K562 (cell line): Measurements from ENCODE around the gene ARMC12. TPM values are rescaled to one million over a fixed set of nuclear protein-coding genes. Genes with fewer than 3 reads are reported as not detected.

ENCODE experiments used
- ATAC-seq: fragments of 200-7000 bp; cut with Tn5 transposase; 3 replicates; pipeline ENCODE4 v1.9.1; 2020; ENCODE audit warnings: moderate library complexity
- BruUV-seq: library from RNA; stranded (reverse); fragments of 400-500 nt; replicated peaks from 2 replicates; lab custom pipeline; 2021; lab: Mats Ljungman, UMichigan
- CTCF ChIA-PET: fragments of 300-600 bp; formaldehyde crosslinking; extraction: SDS; loops from one replicate; lab custom pipeline; 2021; ENCODE audit warnings: low intra/inter-chr PET ratio; lab: Yijun Ruan, JAX
- POLR2A ChIA-PET: fragments of 300-600, 350-650 bp; sonication (Branson Sonifier 250); formaldehyde crosslinking; extraction: SDS; loops from one replicate; lab custom pipeline; 2021; ENCODE audit warnings: antibody characterized with exemption, inconsistent platforms; lab: Yijun Ruan, JAX
- DNase-seq, 4 experiments: peaks; one replicate each; pipeline versions ENCODE4 v3.0.0 to v3.0.0-alpha.2; 2011 to 2018; ENCODE audit warnings: low spot score in 3 of 4, mixed read lengths in 3 of 4; ENCODE audit errors: extremely low read depth in 1 of 4
- FAIRE-seq: peaks from 2 replicates; lab custom pipeline; 2011; peaks lifted over from hg19 to GRCh38; lab: Jason Lieb, UNC
- H2AFZ ChIP-seq: 2 replicates; pipeline ENCODE4 v1.6.0; 2011; ENCODE audit warnings: low read depth, low read length, control low read depth, inconsistent platforms
- H3K27ac ChIP-seq: fragments of 200-600 bp; 3 replicates; pipeline ENCODE4 v1.8.0; 2011; ENCODE audit warnings: low read depth, mild to moderate bottlenecking, control low read depth, inconsistent platforms, low read length, moderate library complexity, mixed read lengths; ENCODE audit errors: extremely low read depth
- H3K27me3 ChIP-seq, 2 experiments: fragments of 300-600 bp in 1 of 2; 2 replicates in 1 of 2; 3 replicates in 1 of 2; pipeline versions ENCODE4 v1.6.0 to v1.8.0; 2011; ENCODE audit warnings: inconsistent platforms in 2 of 2, low read length in 2 of 2, mild to moderate bottlenecking in 1 of 2, mixed read lengths in 1 of 2, moderate library complexity in 1 of 2; ENCODE audit not compliant: control insufficient read depth in 2 of 2, insufficient read depth in 2 of 2
- H3K36me3 ChIP-seq: fragments of 300-600 bp; 3 replicates; pipeline ENCODE4 v1.8.0; 2011; ENCODE audit warnings: mild to moderate bottlenecking, low read length, inconsistent platforms; ENCODE audit not compliant: control insufficient read depth, insufficient read depth
- H3K4me1 ChIP-seq, 2 experiments: fragments of 200-600 bp in 1 of 2; replicated peaks in 1 of 2; 2 replicates in 1 of 2; 3 replicates in 1 of 2; pipeline versions ENCODE4 v1.5.1 to v1.8.0; 2011; ENCODE audit warnings: inconsistent platforms in 2 of 2, low read length in 2 of 2, mild to moderate bottlenecking in 1 of 2, mixed read lengths in 1 of 2, moderate library complexity in 1 of 2; ENCODE audit not compliant: control insufficient read depth in 2 of 2, insufficient read depth in 2 of 2
- H3K4me2 ChIP-seq: 2 replicates; pipeline ENCODE4 v1.6.1; 2011; ENCODE audit warnings: low read length, control low read depth, inconsistent platforms, mixed read lengths; ENCODE audit not compliant: insufficient read depth
- H3K4me3 ChIP-seq: fragments of 200-600 bp; sonication (generic), shearing (Covaris generic); 2 replicates; pipeline ENCODE4 v1.5.1; 2016; ENCODE audit warnings: control low read depth, inconsistent platforms
- H3K79me2 ChIP-seq: fragments of 200-600 bp; 3 replicates; pipeline ENCODE4 v1.8.0; 2011; ENCODE audit warnings: low read length, inconsistent platforms; ENCODE audit not compliant: control insufficient read depth, insufficient read depth
- H3K9ac ChIP-seq, 2 experiments: 2 replicates each; pipeline versions ENCODE4 v1.6.0 to v1.6.1; 2011; ENCODE audit warnings: low read depth in 2 of 2, low read length in 2 of 2, control low read depth in 1 of 2, inconsistent platforms in 1 of 2, mild to moderate bottlenecking in 1 of 2, mixed read lengths in 1 of 2; ENCODE audit not compliant: insufficient read depth in 1 of 2
- H3K9me1 ChIP-seq: one replicate; pipeline ENCODE4 v1.6.0; 2011; ENCODE audit warnings: inconsistent platforms, mild to moderate bottlenecking, low read length, moderate library complexity; ENCODE audit not compliant: control insufficient read depth, insufficient read depth
- H3K9me3 ChIP-seq: replicated peaks from 2 replicates; pipeline ENCODE4 v1.5.1; 2011; ENCODE audit warnings: low read depth, low read length, inconsistent platforms; ENCODE audit not compliant: control insufficient read depth, insufficient read depth
- H4K20me1 ChIP-seq: replicated peaks from 2 replicates; pipeline ENCODE4 v1.6.1; 2011; ENCODE audit warnings: low read length, inconsistent platforms, mixed read lengths; ENCODE audit not compliant: control insufficient read depth, insufficient read depth
- HOXB6 ChIP-seq: fragments of 250-450 bp; sonication (Bioruptor Pico); IDR thresholded peaks from 2 replicates; pipeline ENCODE4 v1.5.1; 2022; ENCODE audit warnings: mild to moderate bottlenecking, borderline replicate concordance
- MAFF ChIP-seq: IDR thresholded peaks from 2 replicates; pipeline ENCODE4 v1.6.1; 2012; ENCODE audit warnings: low read length, improper control_type of control experiment
- POLR3A ChIP-seq: IDR thresholded peaks from 2 replicates; pipeline ENCODE4 v1.6.1; 2011; ENCODE audit warnings: borderline replicate concordance, mild to moderate bottlenecking, moderate library complexity; ENCODE audit not compliant: insufficient read length, insufficient read depth; ENCODE audit errors: extremely low read depth
- TAF9B ChIP-seq: fragments of 450-650 bp; IDR thresholded peaks from 2 replicates; pipeline ENCODE4 v1.6.1; 2018; ENCODE audit warnings: mild to moderate bottlenecking; ENCODE audit not compliant: partially characterized antibody
- ZNF778 ChIP-seq: fragments of 450-650 bp; formaldehyde crosslinking; IDR thresholded peaks from 2 replicates; pipeline ENCODE4 v1.4.0; 2020; ENCODE audit warnings: mild to moderate bottlenecking, moderate library complexity
- WGBS: fragments of 100-300 bp; shearing (Covaris generic); methylation state at CpG from one replicate; pipeline ENCODE4 v1.1.6; 2016; ENCODE audit warnings: low coverage, mixed read lengths; ENCODE audit not compliant: insufficient coverage; ENCODE audit errors: missing lambda C conversion rate; 5-methylcytosine and 5-hydroxymethylcytosine counted together
- in situ Hi-C: fragments of 300-500 bp; cut with MboI; formaldehyde crosslinking; loops from 4 replicates; pipeline ENCODE4 v1.15.0; 2018; ENCODE audit warnings: inconsistent platforms, mixed read lengths
- intact Hi-C: fragments of 100-400 bp; cut with micrococcal nuclease; formaldehyde crosslinking; loops from 2 replicates; pipeline ENCODE4 v1.14.2; 2022
- polyA plus RNA-seq, 8 experiments: library from polyadenylated mRNA; depleted of rRNA in 4 of 8; stranded (reverse) in 5 of 8; unstranded in 3 of 8; fragments of >200 nt; fragmentation: Nextera tagmentation in 2 of 8; fragmentation: Illumina TruSeq in 1 of 8; extraction: Ambion mirVana in 2 of 8; extraction: Trizol in 1 of 8; gene quantifications; 2 replicates each; pipeline versions ENCODE4 v1.2.1 to v1.2.3, GENCODE V29; 2011 to 2014; ENCODE audit warnings: inconsistent platforms in 1 of 8, missing spikeins in 1 of 8
- total RNA-seq, 7 experiments: library from RNA; depleted of rRNA in 6 of 7; stranded (reverse); fragments of >200 nt in 6 of 7; fragmentation: Illumina TruSeq in 2 of 7; extraction: Trizol in 2 of 7; gene quantifications; 2 replicates each; pipeline versions ENCODE4 v1.2.1 to v1.2.3, GENCODE V29; 2011 to 2021; ENCODE audit warnings: low replicate concordance in 1 of 7
- TF ChIP-seq, protein P1 (sequence below): sonication (generic); formaldehyde crosslinking; IDR thresholded peaks from 2 replicates; pipeline ENCODE4 v1.8.1; 2022; ENCODE audit warnings: missing genetic modification reagents

Gene ARMC12
- total and polyA plus RNA-seq, 9 of the 15 experiments (the other 6 are each of a cell fraction or from before 2014, with no cell fraction given): 0.09 to 0.58 (median 0.31) TPM; not detected in 3

- Histone ChIP-seq H3K79me2 (no peaks in the 10 kb centered on the region), H3K4me3 (no peak overlapping the region), H3K36me3 (no peaks in the 10 kb centered on the region), H3K9ac (no peak overlapping the region), H4K20me1 (no peaks in the 10 kb centered on the region), H3K4me2 (no peak overlapping the region), H3K9me1 (no peaks in the 10 kb centered on the region), H3K27ac (no peak overlapping the region), H3K27me3 (peaks cover 48 to 72% of the 10 kb centered on the region in 2 experiments), H2AFZ (no peak overlapping the region), H3K4me1 (no peaks in the 10 kb centered on the region), H3K9me3 (no peaks in the 10 kb centered on the region)
- FAIRE-seq (no peak), DNase-seq (no peak), ATAC-seq (no peak)
- in situ Hi-C loops: no loop called here
- ChIA-PET POLR2A (interaction anchor here (0.6 to 0.8 kb wide), 3 partner anchors 9 to 301 kb away, joined by 3 read pairs; no protein-coding TSS in a partner anchor), CTCF (no interaction called here)
- TF ChIP-seq ZNF778 (no peak), MAFF (no peak), HOXB6 (CRISPR knock-in tag) (no peak), TAF9B (no peak), POLR3A (no peak)
- TF ChIP-seq, protein P1, sequence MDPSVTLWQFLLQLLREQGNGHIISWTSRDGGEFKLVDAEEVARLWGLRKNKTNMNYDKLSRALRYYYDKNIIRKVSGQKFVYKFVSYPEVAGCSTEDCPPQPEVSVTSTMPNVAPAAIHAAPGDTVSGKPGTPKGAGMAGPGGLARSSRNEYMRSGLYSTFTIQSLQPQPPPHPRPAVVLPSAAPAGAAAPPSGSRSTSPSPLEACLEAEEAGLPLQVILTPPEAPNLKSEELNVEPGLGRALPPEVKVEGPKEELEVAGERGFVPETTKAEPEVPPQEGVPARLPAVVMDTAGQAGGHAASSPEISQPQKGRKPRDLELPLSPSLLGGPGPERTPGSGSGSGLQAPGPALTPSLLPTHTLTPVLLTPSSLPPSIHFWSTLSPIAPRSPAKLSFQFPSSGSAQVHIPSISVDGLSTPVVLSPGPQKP (CRISPR knock-in tag): no peak
- WGBS: 4% methylated on average over 3 of the region's 3 CpGs
- BruUV-seq: no TSS peak
- intact Hi-C loops: loop anchor here (5.0 kb wide), 2 partner anchors 198 to 237 kb away; no protein-coding TSS in a partner anchor
Observed at GRCh38 chr6:35759426-35759825, 22.6 kb downstream of the ARMC12 start.
